Breast epithelium (tissue), 4 donors: ENCODE measurements around the gene CCDC171. TPM values are rescaled to one million over a fixed set of nuclear protein-coding genes. Genes with fewer than 3 reads are reported as not detected.

Source experiments
- DNase-seq, 2 donors: peaks; one replicate each; pipeline ENCODE4 v3.0.0-alpha.2; 2019; ENCODE audit warnings: low spot score in 2 of 2
- H3K27ac ChIP-seq, 2 donors: fragments of 200-600 bp; sonication (generic) in 1 of 2; one replicate each; pipeline ENCODE4 v1.5.1; 2016 to 2019; ENCODE audit warnings: mild to moderate bottlenecking in 1 of 2
- H3K27me3 ChIP-seq, 2 donors: fragments of 200-600 bp; sonication (generic) in 1 of 2; one replicate each; pipeline versions ENCODE4 v1.5.1 to v1.6.0; 2017 to 2019; ENCODE audit warnings: control low read depth in 1 of 2, mild to moderate bottlenecking in 1 of 2
- H3K36me3 ChIP-seq: fragments of 200-600 bp; one replicate; pipeline ENCODE4 v1.5.1; 2019
- H3K4me1 ChIP-seq, 2 donors: fragments of 200-600 bp; sonication (generic); one replicate each; pipeline ENCODE4 v1.5.1; 2016 to 2019; ENCODE audit warnings: control low read depth in 1 of 2
- H3K4me3 ChIP-seq, 3 donors: fragments of 200-600 bp; sonication (generic); 1 replicate in 2 of 3; 2 replicates in 1 of 3; pipeline ENCODE4 v1.5.1; 2016 to 2019; ENCODE audit warnings: mild to moderate bottlenecking in 3 of 3, moderate library complexity in 2 of 3
- H3K9me3 ChIP-seq, 2 donors: fragments of 200-600 bp; sonication (generic) in 1 of 2; one replicate each; pipeline ENCODE4 v1.5.1; 2016 to 2019; ENCODE audit warnings: control low read depth in 1 of 2
- POLR2A ChIP-seq: fragments of 450-650 bp; IDR thresholded peaks from one replicate; pipeline ENCODE4 v1.6.1; 2016; ENCODE audit warnings: antibody characterized with exemption, mild to moderate bottlenecking, moderate library complexity
- POLR2AphosphoS5 ChIP-seq, 3 donors: sonication (generic); formaldehyde crosslinking; IDR thresholded peaks; one replicate each; pipeline ENCODE4 v1.6.1; 2017; ENCODE audit warnings: antibody characterized with exemption in 3 of 3
- intact Hi-C: fragments of 100-400 bp; cut with DNase I; formaldehyde crosslinking; loops from one replicate; pipeline ENCODE4 v1.15.1; 2023; ENCODE audit warnings: low total_unique reads
- total RNA-seq, 3 donors: library from RNA; depleted of rRNA; stranded (reverse); fragments of >200 nt; gene quantifications; one replicate each; pipeline ENCODE4 v1.1.0, GENCODE V29; 2016
- TF ChIP-seq, protein P1 (sequence below), 3 donors: fragments of 450-650 bp; IDR thresholded peaks; one replicate each; pipeline ENCODE4 v1.5.1; 2016 to 2017; ENCODE audit warnings: antibody characterized with exemption in 3 of 3, mild to moderate bottlenecking in 3 of 3, moderate library complexity in 3 of 3

CCDC171 gene
- total RNA-seq, 3 donors from 2014 or later, result 4.8 to 8.8 (median 5.6) TPM

DNA sequence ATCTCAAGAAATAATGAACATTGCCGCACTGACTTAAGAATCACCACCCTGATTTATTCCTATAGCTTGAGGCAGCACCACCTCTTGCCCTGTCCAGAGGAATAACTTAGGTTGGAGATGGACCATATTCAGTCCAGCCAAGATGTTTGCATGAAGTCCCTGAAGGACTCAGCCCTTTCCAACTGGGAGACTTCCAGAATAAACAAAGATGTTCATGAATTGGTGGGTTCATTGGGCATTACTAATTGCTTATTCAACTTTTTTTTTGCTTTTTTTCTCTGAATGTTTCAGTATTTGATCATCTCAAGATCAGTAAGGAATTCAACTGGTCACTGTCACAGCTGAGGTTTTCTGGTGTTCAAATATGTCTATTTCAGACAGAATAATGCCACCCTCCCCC lies 470.6 kb downstream of the CCDC171 start:
- intact Hi-C loops, result no loop called here
- H3K27ac ChIP-seq, result no peak overlapping the region

More for the DNA sequence above, 470.6 kb downstream of the CCDC171 start:
- H3K36me3 ChIP-seq, result no peaks in the 10 kb centered on the region
- no peaks in the 10 kb centered on the region for H3K27me3 ChIP-seq
- no peaks in the 10 kb centered on the region for H3K4me1 ChIP-seq
- no peak for DNase-seq
- H3K4me3 ChIP-seq, result no peak overlapping the region
- peaks cover 9 to 14% of the 10 kb centered on the region in 2 donors for H3K9me3 ChIP-seq
- TF ChIP-seq POLR2AphosphoS5 (IDR thresholded peaks at IDR 0.05) (no peak), POLR2A (no peak)
- TF ChIP-seq, protein P1, sequence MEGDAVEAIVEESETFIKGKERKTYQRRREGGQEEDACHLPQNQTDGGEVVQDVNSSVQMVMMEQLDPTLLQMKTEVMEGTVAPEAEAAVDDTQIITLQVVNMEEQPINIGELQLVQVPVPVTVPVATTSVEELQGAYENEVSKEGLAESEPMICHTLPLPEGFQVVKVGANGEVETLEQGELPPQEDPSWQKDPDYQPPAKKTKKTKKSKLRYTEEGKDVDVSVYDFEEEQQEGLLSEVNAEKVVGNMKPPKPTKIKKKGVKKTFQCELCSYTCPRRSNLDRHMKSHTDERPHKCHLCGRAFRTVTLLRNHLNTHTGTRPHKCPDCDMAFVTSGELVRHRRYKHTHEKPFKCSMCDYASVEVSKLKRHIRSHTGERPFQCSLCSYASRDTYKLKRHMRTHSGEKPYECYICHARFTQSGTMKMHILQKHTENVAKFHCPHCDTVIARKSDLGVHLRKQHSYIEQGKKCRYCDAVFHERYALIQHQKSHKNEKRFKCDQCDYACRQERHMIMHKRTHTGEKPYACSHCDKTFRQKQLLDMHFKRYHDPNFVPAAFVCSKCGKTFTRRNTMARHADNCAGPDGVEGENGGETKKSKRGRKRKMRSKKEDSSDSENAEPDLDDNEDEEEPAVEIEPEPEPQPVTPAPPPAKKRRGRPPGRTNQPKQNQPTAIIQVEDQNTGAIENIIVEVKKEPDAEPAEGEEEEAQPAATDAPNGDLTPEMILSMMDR (IDR thresholded peaks at IDR 0.05), result no peak

Other genes starting within 250 kb of the CCDC171 start
- gene TTC39B, start 245.8 kb upstream of the CCDC171 start, total RNA-seq, result 10 to 100 TPM in 2 of 3 donors, 1 to 10 TPM in 1; 6.2 to 14.8 (median 14.4) TPM
- 10 to 100 TPM; 28.3 to 38.1 (median 33.4) TPM for gene SNAPC3, start 130.2 kb upstream of the CCDC171 start, total RNA-seq
- 10 to 100 TPM; 28.0 to 39.1 (median 39.0) TPM for gene PSIP1, start 42.1 kb upstream of the CCDC171 start, total RNA-seq